HepG2 (cell line): Measurements from ENCODE around the gene LIMK2. TPM values are rescaled to one million over a fixed set of nuclear protein-coding genes. Genes with fewer than 3 reads are reported as not detected.
A peak's percentile ranks its signal among the peaks of the same experiment; 100 is the strongest.

Source experiments
- FOSL2 ChIP-seq: sonication (generic); formaldehyde crosslinking; IDR thresholded peaks from 2 replicates; pipeline ENCODE4 v1.4.0; 2020; ENCODE audit warnings: missing genetic modification reagents
- GZF1 ChIP-seq: sonication (generic); formaldehyde crosslinking; IDR thresholded peaks from 2 replicates; pipeline ENCODE4 v1.5.1; 2020; ENCODE audit warnings: mild to moderate bottlenecking, missing genetic modification reagents
- JUN ChIP-seq: sonication (generic); formaldehyde crosslinking; IDR thresholded peaks from 2 replicates; pipeline ENCODE4 v1.4.0; 2020; ENCODE audit warnings: mild to moderate bottlenecking, missing genetic modification reagents
- MZF1 ChIP-seq: sonication (generic); formaldehyde crosslinking; IDR thresholded peaks from 2 replicates; pipeline ENCODE4 v1.8.1; 2023; ENCODE audit warnings: mild to moderate bottlenecking, missing genetic modification reagents, borderline replicate concordance
- SNAI1 ChIP-seq: sonication (generic); formaldehyde crosslinking; IDR thresholded peaks from 2 replicates; pipeline ENCODE4 v1.5.0; 2020; ENCODE audit warnings: mild to moderate bottlenecking, missing genetic modification reagents, borderline replicate concordance
- ZKSCAN8 ChIP-seq: IDR thresholded peaks from 2 replicates; pipeline ENCODE4 v1.6.1; 2016; ENCODE audit warnings: borderline replicate concordance, missing genetic modification reagents, missing compliant biosample characterization
- ZNF253 ChIP-seq: sonication (generic); formaldehyde crosslinking; IDR thresholded peaks from 2 replicates; pipeline ENCODE4 v1.8.0; 2022; ENCODE audit warnings: mild to moderate bottlenecking, missing genetic modification reagents, borderline replicate concordance
- ZNF350 ChIP-seq: sonication (generic); formaldehyde crosslinking; IDR thresholded peaks from 2 replicates; pipeline ENCODE4 v1.4.0; 2020; ENCODE audit warnings: mild to moderate bottlenecking, low read depth, missing genetic modification reagents, borderline replicate concordance
- ZNF431 ChIP-seq: sonication (generic); formaldehyde crosslinking; IDR thresholded peaks from 2 replicates; pipeline ENCODE4 v1.9.0; 2022; ENCODE audit warnings: missing genetic modification reagents, low read depth, mild to moderate bottlenecking, borderline replicate concordance
- ZNF550 ChIP-seq: sonication (generic); formaldehyde crosslinking; IDR thresholded peaks from 2 replicates; pipeline ENCODE4 v1.4.0; 2020; ENCODE audit warnings: mild to moderate bottlenecking, missing genetic modification reagents, borderline replicate concordance
- ZNF614 ChIP-seq: IDR thresholded peaks from 2 replicates; pipeline ENCODE4 v1.6.1; 2018; ENCODE audit warnings: missing biosample characterization, missing genetic modification reagents, inconsistent platforms, borderline replicate concordance
- ZNF768 ChIP-seq: sonication (generic); formaldehyde crosslinking; IDR thresholded peaks from 2 replicates; pipeline ENCODE4 v1.4.0; 2020; ENCODE audit warnings: missing genetic modification reagents
- polyA plus RNA-seq, 8 experiments: library from polyadenylated mRNA; depleted of rRNA in 3 of 8; stranded (reverse) in 7 of 8; unstranded in 1 of 8; fragments of >200 nt; fragmentation: Illumina TruSeq in 4 of 8; extraction: Trizol in 4 of 8; gene quantifications; 2 replicates each; pipeline versions ENCODE4 v1.2.1 to v1.2.3, GENCODE V29; 2011 to 2016; ENCODE audit warnings: low read depth in 4 of 8, missing spikeins in 1 of 8, mixed read lengths in 1 of 8; ENCODE audit not compliant: insufficient read depth in 1 of 8
- total RNA-seq, 5 experiments: library from RNA; depleted of rRNA; stranded (reverse); fragments of >200 nt; fragmentation: Illumina TruSeq; extraction: Trizol; gene quantifications; 2 replicates each; pipeline ENCODE4 v1.2.3, GENCODE V29; 2016; ENCODE audit warnings: low read depth in 1 of 5
- TF ChIP-seq, protein P1 (sequence below): sonication (generic); formaldehyde crosslinking; IDR thresholded peaks from 2 replicates; pipeline ENCODE4 v1.5.1; 2020; ENCODE audit warnings: mild to moderate bottlenecking, missing genetic modification reagents, moderate library complexity
- TF ChIP-seq, protein P2 (sequence below): sonication (generic); formaldehyde crosslinking; IDR thresholded peaks from 2 replicates; pipeline ENCODE4 v1.4.0; 2020; ENCODE audit warnings: missing genetic modification reagents
- TF ChIP-seq, protein P3 (sequence below): sonication (generic); formaldehyde crosslinking; IDR thresholded peaks from 2 replicates; pipeline ENCODE4 v1.4.0; 2020; ENCODE audit warnings: missing genetic modification reagents

Gene LIMK2
- total and polyA plus RNA-seq, 2 of the 13 experiments (the other 11 are each of a cell fraction or from before 2014, with no cell fraction given): 20.9 to 29.8 TPM

DNA sequence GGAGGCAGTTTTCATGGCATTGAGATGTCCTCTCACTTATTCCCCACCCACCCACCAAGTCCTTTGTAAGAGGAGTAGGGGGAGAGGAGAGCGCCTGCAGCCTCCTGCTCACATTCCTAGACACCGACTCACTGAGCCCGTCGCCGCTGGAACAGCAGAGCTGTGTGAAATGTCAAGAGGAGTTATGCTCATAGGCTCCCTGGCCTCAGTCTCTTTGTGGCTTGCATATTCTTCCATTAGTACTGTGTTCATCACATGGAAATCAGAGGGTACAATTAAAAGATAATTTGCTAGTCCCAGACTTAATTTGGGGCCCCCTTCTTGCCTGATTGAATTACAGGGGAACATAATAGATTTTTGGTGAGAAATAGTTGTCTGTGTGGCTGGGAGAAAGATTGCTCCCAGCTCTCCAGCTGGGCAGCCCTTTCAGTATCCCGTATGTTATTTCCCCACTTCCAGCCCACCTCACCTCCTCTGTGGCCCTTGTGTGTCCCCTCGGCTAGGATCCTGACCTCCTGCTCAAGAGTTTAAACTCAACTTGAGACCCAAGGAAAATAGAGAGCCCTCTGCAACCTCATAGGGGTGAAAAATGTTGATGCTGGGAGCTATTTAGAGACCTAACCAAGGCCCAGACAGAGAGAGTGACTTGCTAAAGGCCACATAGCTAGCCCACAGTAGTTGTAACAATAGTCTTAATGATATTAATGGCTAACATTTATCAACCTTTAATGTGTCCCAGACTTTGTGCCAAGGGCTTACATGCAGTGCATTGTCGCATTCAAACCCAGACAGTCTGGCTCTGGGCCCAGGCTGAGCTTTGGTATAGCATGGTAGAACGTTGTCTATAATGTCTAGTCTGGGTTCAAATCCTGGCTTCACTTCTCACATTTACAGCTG is 32.2 kb downstream of the LIMK2 start (continued):
- TF ChIP-seq, protein P1, sequence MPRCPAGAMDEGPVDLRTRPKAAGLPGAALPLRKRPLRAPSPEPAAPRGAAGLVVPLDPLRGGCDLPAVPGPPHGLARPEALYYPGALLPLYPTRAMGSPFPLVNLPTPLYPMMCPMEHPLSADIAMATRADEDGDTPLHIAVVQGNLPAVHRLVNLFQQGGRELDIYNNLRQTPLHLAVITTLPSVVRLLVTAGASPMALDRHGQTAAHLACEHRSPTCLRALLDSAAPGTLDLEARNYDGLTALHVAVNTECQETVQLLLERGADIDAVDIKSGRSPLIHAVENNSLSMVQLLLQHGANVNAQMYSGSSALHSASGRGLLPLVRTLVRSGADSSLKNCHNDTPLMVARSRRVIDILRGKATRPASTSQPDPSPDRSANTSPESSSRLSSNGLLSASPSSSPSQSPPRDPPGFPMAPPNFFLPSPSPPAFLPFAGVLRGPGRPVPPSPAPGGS (CRISPR knock-in tag): no peak
- TF ChIP-seq ZKSCAN8 (CRISPR knock-in tag) (no peak), GZF1 (no peak), ZNF614 (CRISPR knock-in tag) (no peak), ZNF431 (no peak), ZNF253 (CRISPR knock-in tag) (no peak), SNAI1 (CRISPR knock-in tag) (no peak), ZNF768 (no peak), FOSL2 (peak; percentile 84), MZF1 (CRISPR knock-in tag) (no peak), ZNF350 (CRISPR knock-in tag) (no peak), ZNF550 (CRISPR knock-in tag) (no peak), JUN (no peak)
- TF ChIP-seq, protein P2, sequence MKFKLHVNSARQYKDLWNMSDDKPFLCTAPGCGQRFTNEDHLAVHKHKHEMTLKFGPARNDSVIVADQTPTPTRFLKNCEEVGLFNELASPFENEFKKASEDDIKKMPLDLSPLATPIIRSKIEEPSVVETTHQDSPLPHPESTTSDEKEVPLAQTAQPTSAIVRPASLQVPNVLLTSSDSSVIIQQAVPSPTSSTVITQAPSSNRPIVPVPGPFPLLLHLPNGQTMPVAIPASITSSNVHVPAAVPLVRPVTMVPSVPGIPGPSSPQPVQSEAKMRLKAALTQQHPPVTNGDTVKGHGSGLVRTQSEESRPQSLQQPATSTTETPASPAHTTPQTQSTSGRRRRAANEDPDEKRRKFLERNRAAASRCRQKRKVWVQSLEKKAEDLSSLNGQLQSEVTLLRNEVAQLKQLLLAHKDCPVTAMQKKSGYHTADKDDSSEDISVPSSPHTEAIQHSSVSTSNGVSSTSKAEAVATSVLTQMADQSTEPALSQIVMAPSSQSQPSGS (CRISPR knock-in tag): no peak
- TF ChIP-seq, protein P3, sequence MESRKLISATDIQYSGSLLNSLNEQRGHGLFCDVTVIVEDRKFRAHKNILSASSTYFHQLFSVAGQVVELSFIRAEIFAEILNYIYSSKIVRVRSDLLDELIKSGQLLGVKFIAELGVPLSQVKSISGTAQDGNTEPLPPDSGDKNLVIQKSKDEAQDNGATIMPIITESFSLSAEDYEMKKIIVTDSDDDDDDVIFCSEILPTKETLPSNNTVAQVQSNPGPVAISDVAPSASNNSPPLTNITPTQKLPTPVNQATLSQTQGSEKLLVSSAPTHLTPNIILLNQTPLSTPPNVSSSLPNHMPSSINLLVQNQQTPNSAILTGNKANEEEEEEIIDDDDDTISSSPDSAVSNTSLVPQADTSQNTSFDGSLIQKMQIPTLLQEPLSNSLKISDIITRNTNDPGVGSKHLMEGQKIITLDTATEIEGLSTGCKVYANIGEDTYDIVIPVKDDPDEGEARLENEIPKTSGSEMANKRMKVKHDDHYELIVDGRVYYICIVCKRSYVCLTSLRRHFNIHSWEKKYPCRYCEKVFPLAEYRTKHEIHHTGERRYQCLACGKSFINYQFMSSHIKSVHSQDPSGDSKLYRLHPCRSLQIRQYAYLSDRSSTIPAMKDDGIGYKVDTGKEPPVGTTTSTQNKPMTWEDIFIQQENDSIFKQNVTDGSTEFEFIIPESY (CRISPR knock-in tag): 0 out of 2 replicates have a peak, but pooled peaks have one; percentile 50
